DOHH2 (cell line): ENCODE results near the gene CSNK2A2.

Source experiments
- H3F3A ChIP-seq: fragments of 200-600 bp; sonication (generic), shearing (Covaris generic); 2 replicates; pipeline ENCODE4 v1.6.0; 2016; ENCODE audit warnings: antibody characterized with exemption, mild to moderate bottlenecking; ENCODE audit not compliant: control insufficient read depth, insufficient read depth
- H3K27ac ChIP-seq: fragments of 200-600 bp; sonication (generic); 2 replicates; pipeline ENCODE4 v1.5.1; 2014; ENCODE audit warnings: low read depth, mild to moderate bottlenecking, low read length, moderate library complexity
- H3K27me3 ChIP-seq: fragments of 200-600 bp; sonication (generic); 2 replicates; pipeline ENCODE4 v1.6.1; 2014; ENCODE audit warnings: mild to moderate bottlenecking, low read length, mixed read lengths; ENCODE audit not compliant: control insufficient read depth
- H3K36me3 ChIP-seq: fragments of 200-600 bp; sonication (generic); 2 replicates; pipeline ENCODE4 v1.6.1; 2014; ENCODE audit warnings: mild to moderate bottlenecking, low read length, moderate library complexity, mixed read lengths; ENCODE audit not compliant: control insufficient read depth
- H3K4me1 ChIP-seq: fragments of 200-600 bp; sonication (generic); 2 replicates; pipeline ENCODE4 v1.6.1; 2014; ENCODE audit warnings: mild to moderate bottlenecking, low read length, mixed read lengths; ENCODE audit not compliant: control insufficient read depth
- H3K4me2 ChIP-seq: fragments of 200-600 bp; sonication (generic); 2 replicates; pipeline ENCODE4 v1.6.0; 2014; ENCODE audit warnings: mild to moderate bottlenecking, low read length, moderate library complexity
- H3K4me3 ChIP-seq: fragments of 200-600 bp; sonication (generic); 2 replicates; pipeline ENCODE4 v1.5.1; 2014; ENCODE audit warnings: mild to moderate bottlenecking, low read length, mixed read lengths
- H3K79me2 ChIP-seq: fragments of 200-600 bp; sonication (generic); 2 replicates; pipeline ENCODE4 v1.6.1; 2014; ENCODE audit warnings: mild to moderate bottlenecking, low read length, mixed read lengths; ENCODE audit not compliant: control insufficient read depth
- H3K9me2 ChIP-seq: fragments of 200-600 bp; sonication (generic); replicated peaks from 2 replicates; pipeline ENCODE4 v1.6.1; 2014; ENCODE audit warnings: mild to moderate bottlenecking, low read length, mixed read lengths; ENCODE audit not compliant: control insufficient read depth
- H3K9me3 ChIP-seq: fragments of 200-600 bp; sonication (generic); 2 replicates; pipeline ENCODE4 v1.6.1; 2014; ENCODE audit warnings: antibody characterized with exemption, low read length, mixed read lengths; ENCODE audit not compliant: control insufficient read depth, insufficient read depth
- H4K20me1 ChIP-seq: fragments of 200-600 bp; sonication (generic); 2 replicates; pipeline ENCODE4 v1.6.0; 2014; ENCODE audit warnings: low read depth, mild to moderate bottlenecking, antibody characterized with exemption, low read length, moderate library complexity; ENCODE audit not compliant: control insufficient read depth, insufficient read depth
- EZH2phosphoT487 ChIP-seq: fragments of 200-600 bp; sonication (generic); IDR thresholded peaks from 2 replicates; pipeline ENCODE4 v1.6.1; 2017; ENCODE audit warnings: borderline replicate concordance, mild to moderate bottlenecking, antibody characterized with exemption, low read length, moderate library complexity, mixed read lengths
- TF ChIP-seq, protein P1 (sequence below): fragments of 200-600 bp; sonication (generic); IDR thresholded peaks from one replicate; pipeline ENCODE4 v1.5.1; 2014; ENCODE audit warnings: antibody characterized with exemption, mild to moderate bottlenecking, low read depth, low read length; ENCODE audit not compliant: poor library complexity, severe bottlenecking

The CSNK2A2 gene

DNA sequence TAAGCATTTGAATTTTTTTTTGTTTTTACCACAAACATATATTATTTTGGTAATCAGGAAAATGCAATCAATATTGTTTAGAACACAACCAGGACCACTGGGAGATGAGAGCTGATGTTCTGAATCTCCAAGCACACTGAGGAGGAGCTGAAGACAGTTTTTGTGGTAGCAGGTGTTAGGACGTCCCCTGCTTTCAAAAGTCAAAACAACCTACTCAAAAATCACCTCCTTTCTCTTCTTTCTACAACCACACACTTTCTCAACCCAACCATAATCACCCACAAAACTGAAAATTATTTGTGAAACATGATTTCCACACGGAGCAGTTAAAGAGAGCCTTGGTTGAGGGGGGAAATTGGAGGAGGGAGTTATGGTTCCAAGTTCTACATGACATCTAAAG, 42.1 kb downstream of the CSNK2A2 start:
- H3K4me2 ChIP-seq = no peak overlapping the region

DNA sequence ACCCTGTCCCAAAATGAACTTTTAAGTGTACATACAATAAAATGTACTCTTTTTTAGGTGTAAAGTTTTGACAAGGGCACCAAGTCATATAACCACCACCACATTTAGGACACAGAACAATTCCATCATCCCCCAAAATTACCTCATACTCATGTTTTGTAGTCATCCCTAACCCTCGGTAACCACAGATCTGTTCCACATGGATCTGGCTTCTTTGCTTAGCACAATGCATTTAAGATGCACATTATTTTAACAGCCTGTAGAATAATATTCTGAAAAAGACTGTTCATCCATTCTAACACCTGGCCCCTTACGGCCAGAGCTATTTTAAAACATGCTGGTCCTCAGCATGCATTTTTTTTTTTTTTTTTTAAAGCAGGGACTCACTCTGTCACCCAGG, 43.6 kb downstream of the CSNK2A2 start:
- H3K4me1 ChIP-seq = no peaks in the 10 kb centered on the region
- no peaks in the 10 kb centered on the region for H3F3A ChIP-seq
- H3K9me3 ChIP-seq = no peaks in the 10 kb centered on the region
- no peak overlapping the region for H3K4me3 ChIP-seq
- no peak overlapping the region for H3K4me2 ChIP-seq
- H3K27ac ChIP-seq = no peak overlapping the region
- no peaks in the 10 kb centered on the region for H3K27me3 ChIP-seq
- no peaks in the 10 kb centered on the region for H3K9me2 ChIP-seq
- no peaks in the 10 kb centered on the region for H3K79me2 ChIP-seq
- H3K36me3 ChIP-seq = peaks cover under 1% of the 10 kb centered on the region; the same call in 1 of the 2 replicates
- no peaks in the 10 kb centered on the region for H4K20me1 ChIP-seq
- TF ChIP-seq, protein P1, sequence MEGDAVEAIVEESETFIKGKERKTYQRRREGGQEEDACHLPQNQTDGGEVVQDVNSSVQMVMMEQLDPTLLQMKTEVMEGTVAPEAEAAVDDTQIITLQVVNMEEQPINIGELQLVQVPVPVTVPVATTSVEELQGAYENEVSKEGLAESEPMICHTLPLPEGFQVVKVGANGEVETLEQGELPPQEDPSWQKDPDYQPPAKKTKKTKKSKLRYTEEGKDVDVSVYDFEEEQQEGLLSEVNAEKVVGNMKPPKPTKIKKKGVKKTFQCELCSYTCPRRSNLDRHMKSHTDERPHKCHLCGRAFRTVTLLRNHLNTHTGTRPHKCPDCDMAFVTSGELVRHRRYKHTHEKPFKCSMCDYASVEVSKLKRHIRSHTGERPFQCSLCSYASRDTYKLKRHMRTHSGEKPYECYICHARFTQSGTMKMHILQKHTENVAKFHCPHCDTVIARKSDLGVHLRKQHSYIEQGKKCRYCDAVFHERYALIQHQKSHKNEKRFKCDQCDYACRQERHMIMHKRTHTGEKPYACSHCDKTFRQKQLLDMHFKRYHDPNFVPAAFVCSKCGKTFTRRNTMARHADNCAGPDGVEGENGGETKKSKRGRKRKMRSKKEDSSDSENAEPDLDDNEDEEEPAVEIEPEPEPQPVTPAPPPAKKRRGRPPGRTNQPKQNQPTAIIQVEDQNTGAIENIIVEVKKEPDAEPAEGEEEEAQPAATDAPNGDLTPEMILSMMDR = no peak
- no peak for TF ChIP-seq EZH2phosphoT487

More for the DNA sequence above, 42.1 kb downstream of the CSNK2A2 start:
- H3K9me2 ChIP-seq = no peaks in the 10 kb centered on the region
- no peaks in the 10 kb centered on the region for H3K4me1 ChIP-seq
- H3K4me3 ChIP-seq = no peak overlapping the region
- H3K36me3 ChIP-seq = peaks cover 14% of the 10 kb centered on the region
- no peak overlapping the region for H3K27ac ChIP-seq
- no peaks in the 10 kb centered on the region for H4K20me1 ChIP-seq
- H3K27me3 ChIP-seq = no peaks in the 10 kb centered on the region
- TF ChIP-seq, protein P1 = no peak
- TF ChIP-seq EZH2phosphoT487 = no peak
- H3K79me2 ChIP-seq = no peaks in the 10 kb centered on the region
- H3K9me3 ChIP-seq = no peaks in the 10 kb centered on the region
- peaks cover 3% of the 10 kb centered on the region; the same call in 1 of the 2 replicates for H3F3A ChIP-seq

DNA sequence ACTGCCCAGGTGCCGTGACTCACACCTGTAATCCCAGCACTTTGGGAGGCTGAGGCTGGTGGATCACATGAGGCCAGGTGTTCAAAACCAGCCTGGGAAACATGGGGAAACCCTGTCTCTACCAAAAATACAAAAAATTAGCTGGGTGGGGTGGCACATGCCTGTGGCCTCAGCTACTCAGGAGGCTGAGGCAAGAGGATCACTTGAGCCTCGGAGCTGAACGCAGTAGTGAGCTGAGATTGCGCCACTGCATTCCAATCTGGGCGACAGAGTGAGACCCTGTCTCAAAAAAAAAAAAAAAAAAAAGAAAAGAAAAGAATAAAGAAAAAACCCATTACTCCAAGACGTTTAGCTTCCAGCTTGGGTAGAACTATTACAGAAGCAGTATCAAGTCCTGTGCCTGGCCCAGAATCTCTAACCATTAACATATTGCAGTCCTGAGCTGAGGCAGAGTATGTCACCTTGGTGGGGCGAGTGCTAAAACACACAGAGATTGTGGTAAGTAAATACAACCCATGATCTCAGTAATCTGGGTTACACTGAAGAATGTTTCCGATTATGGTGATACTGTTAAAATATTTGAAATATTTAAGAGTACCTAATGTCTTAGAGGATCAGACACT, 45.5 kb downstream of the CSNK2A2 start:
- H3K9me2 ChIP-seq = no peaks in the 10 kb centered on the region
- no peak overlapping the region for H3K4me2 ChIP-seq
- H3K4me1 ChIP-seq = no peaks in the 10 kb centered on the region
- no peaks in the 10 kb centered on the region for H3K79me2 ChIP-seq
- no peaks in the 10 kb centered on the region for H3K36me3 ChIP-seq
- H3F3A ChIP-seq = no peaks in the 10 kb centered on the region
- H3K4me3 ChIP-seq = no peak overlapping the region
- no peak overlapping the region for H3K27ac ChIP-seq
- no peaks in the 10 kb centered on the region for H4K20me1 ChIP-seq
- no peaks in the 10 kb centered on the region for H3K27me3 ChIP-seq
- no peaks in the 10 kb centered on the region for H3K9me3 ChIP-seq
- TF ChIP-seq, protein P1 = no peak
- no peak for TF ChIP-seq EZH2phosphoT487
